ENCODE measurements around the gene LYVE1. TPM values are rescaled to one million over a fixed set of nuclear protein-coding genes. Genes with fewer than 3 reads are reported as not detected.

Gene LYVE1
- total and polyA plus RNA-seq, 4 donors: 22.5 to 70.8 (median 36.9) TPM

DNA sequence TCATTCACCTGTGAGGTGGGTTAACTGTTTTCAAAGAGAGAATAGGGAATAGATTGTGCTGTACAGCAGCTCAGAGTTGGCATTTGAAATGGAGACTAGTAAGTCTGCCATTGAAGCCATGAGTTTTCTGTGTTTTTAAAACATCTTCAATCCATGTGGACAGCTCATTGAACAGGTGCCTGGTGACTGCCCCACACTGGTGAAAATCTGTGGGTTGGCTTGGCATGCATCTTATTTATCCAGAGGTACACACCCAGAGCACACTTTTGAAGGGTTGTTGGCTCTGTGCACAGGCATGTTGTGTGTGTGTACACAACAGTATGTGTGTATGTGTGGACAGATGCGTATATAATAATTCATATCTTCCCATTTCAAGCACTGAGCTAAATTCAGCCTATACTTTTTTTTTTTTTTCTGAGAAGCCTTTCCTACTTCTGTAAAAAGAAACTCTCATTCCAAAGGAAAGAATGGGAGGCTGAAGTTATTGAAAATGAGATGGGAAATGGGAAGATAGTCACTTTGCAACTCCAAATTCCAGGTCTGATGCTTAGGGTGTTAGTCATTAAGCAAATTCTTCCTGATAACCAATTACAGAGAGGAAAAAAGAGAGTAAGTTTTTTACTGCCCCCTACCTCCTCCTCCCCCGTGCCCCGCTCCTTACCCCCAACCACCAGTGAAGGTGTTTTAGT, 7.0 kb upstream of the LYVE1 start:
- no peak for DNase-seq
- Histone ChIP-seq H3K4me1 (ENCODE audit: control insufficient read depth in 5 of 5, insufficient read depth in 5 of 5, low read length in 5 of 5) (peaks cover 0 to 14% (median 0%) of the 10 kb centered on the region in 5 donors), H3K36me3 (ENCODE audit: control insufficient read depth in 4 of 4, insufficient read depth in 4 of 4, low read length in 4 of 4) (peaks cover 0 to 7% (median 4%) of the 10 kb centered on the region in 4 donors), H3K9ac (ENCODE audit: insufficient read depth in 1 of 2, low read length in 2 of 2) (no peak overlapping the region), H3K27me3 (ENCODE audit: control insufficient read depth in 3 of 3, insufficient read depth in 3 of 3, low read length in 2 of 3) (no peaks in the 10 kb centered on the region), H3K27ac (ENCODE audit: low read depth in 1 of 2, low read length in 1 of 2) (no peak overlapping the region), H3K9me3 (ENCODE audit: control insufficient read depth in 4 of 4, insufficient read depth in 3 of 4, low read length in 3 of 4) (no peaks in the 10 kb centered on the region), H3K4me3 (no peak overlapping the region)
- WGBS, 2 donors: 95 to 97% methylated on average over 3 of the region's 3 CpGs
- ATAC-seq (ENCODE audit: insufficient read depth, low FRiP score): no peak
- TF ChIP-seq, protein P1, sequence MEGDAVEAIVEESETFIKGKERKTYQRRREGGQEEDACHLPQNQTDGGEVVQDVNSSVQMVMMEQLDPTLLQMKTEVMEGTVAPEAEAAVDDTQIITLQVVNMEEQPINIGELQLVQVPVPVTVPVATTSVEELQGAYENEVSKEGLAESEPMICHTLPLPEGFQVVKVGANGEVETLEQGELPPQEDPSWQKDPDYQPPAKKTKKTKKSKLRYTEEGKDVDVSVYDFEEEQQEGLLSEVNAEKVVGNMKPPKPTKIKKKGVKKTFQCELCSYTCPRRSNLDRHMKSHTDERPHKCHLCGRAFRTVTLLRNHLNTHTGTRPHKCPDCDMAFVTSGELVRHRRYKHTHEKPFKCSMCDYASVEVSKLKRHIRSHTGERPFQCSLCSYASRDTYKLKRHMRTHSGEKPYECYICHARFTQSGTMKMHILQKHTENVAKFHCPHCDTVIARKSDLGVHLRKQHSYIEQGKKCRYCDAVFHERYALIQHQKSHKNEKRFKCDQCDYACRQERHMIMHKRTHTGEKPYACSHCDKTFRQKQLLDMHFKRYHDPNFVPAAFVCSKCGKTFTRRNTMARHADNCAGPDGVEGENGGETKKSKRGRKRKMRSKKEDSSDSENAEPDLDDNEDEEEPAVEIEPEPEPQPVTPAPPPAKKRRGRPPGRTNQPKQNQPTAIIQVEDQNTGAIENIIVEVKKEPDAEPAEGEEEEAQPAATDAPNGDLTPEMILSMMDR (IDR thresholded peaks at IDR 0.05; ENCODE audit: control extremely low read depth, extremely low read depth): no peak

- Histone ChIP-seq H3K4me3 (no peak overlapping the region), H3K36me3 (ENCODE audit: control insufficient read depth in 4 of 4, insufficient read depth in 4 of 4, low read length in 4 of 4) (peaks cover 0 to 4% (median 4%) of the 10 kb centered on the region in 4 donors), H3K27ac (ENCODE audit: low read depth in 1 of 2, low read length in 1 of 2) (peak overlapping the region in 1 of 2 donors; percentile 14), H3K9ac (ENCODE audit: insufficient read depth in 1 of 2, low read length in 2 of 2) (no peak overlapping the region), H3K27me3 (ENCODE audit: control insufficient read depth in 3 of 3, insufficient read depth in 3 of 3, low read length in 2 of 3) (no peaks in the 10 kb centered on the region), H3K9me3 (ENCODE audit: control insufficient read depth in 4 of 4, insufficient read depth in 3 of 4, low read length in 3 of 4) (no peaks in the 10 kb centered on the region), H3K4me1 (ENCODE audit: control insufficient read depth in 5 of 5, insufficient read depth in 5 of 5, low read length in 5 of 5) (peaks cover 0 to 16% (median 0%) of the 10 kb centered on the region in 5 donors)
- ATAC-seq (ENCODE audit: insufficient read depth, low FRiP score): no peak
- DNase-seq: no peak
- 86 to 92% methylated on average over 3 of the region's 3 CpGs for WGBS, 2 donors
- TF ChIP-seq, protein P1 (IDR thresholded peaks at IDR 0.05; ENCODE audit: control extremely low read depth, extremely low read depth): no peak
Observed at GRCh38 chr11:10573556-10573955, 5.1 kb upstream of the LYVE1 start.

GRCh38 chr11:10573028-10573427, 4.6 kb upstream of the LYVE1 start:
- peaks cover 0 to 4% (median 4%) of the 10 kb centered on the region in 4 donors for H3K36me3 ChIP-seq (ENCODE audit: control insufficient read depth in 4 of 4, insufficient read depth in 4 of 4, low read length in 4 of 4)
- ATAC-seq (ENCODE audit: insufficient read depth, low FRiP score) (no peak), DNase-seq (no peak)
- no peaks in the 10 kb centered on the region for H3K27me3 ChIP-seq (ENCODE audit: control insufficient read depth in 3 of 3, insufficient read depth in 3 of 3, low read length in 2 of 3)
- H3K9ac ChIP-seq (ENCODE audit: insufficient read depth in 1 of 2, low read length in 2 of 2): no peak overlapping the region
- H3K4me3 ChIP-seq: no peak overlapping the region
- TF ChIP-seq, protein P1 (IDR thresholded peaks at IDR 0.05; ENCODE audit: control extremely low read depth, extremely low read depth): no peak
- H3K9me3 ChIP-seq (ENCODE audit: control insufficient read depth in 4 of 4, insufficient read depth in 3 of 4, low read length in 3 of 4): no peaks in the 10 kb centered on the region
- peak overlapping the region in 1 of 2 donors; percentile 14 for H3K27ac ChIP-seq (ENCODE audit: low read depth in 1 of 2, low read length in 1 of 2)
- H3K4me1 ChIP-seq (ENCODE audit: control insufficient read depth in 5 of 5, insufficient read depth in 5 of 5, low read length in 5 of 5): peaks cover 0 to 16% (median 0%) of the 10 kb centered on the region in 5 donors
